SK-N-MC (cell line): ENCODE data around the gene ALS2CL.

Source experiments
- DNase-seq: peaks from one replicate; pipeline ENCODE4 v3.0.0-alpha.2; 2011; ENCODE audit warnings: low read depth, low spot score
- H3K27ac ChIP-seq: fragments of 200-600 bp; sonication (generic); 2 replicates; pipeline ENCODE4 v1.5.1; 2016; ENCODE audit warnings: mixed run types
- H3K36me3 ChIP-seq: fragments of 200-600 bp; sonication (generic); 2 replicates; pipeline ENCODE4 v1.6.1; 2017; ENCODE audit warnings: antibody characterized with exemption, low read length, mixed read lengths; ENCODE audit not compliant: insufficient read depth
- H3K4me3 ChIP-seq: fragments of 200-600 bp; sonication (generic); 2 replicates; pipeline ENCODE4 v1.5.1; 2016
- H3K9ac ChIP-seq: fragments of 200-600 bp; sonication (generic); 2 replicates; pipeline ENCODE4 v1.8.0; 2017; ENCODE audit warnings: mixed run types, mixed read lengths; ENCODE audit not compliant: insufficient read length
- H3K9me3 ChIP-seq: fragments of 200-600 bp; sonication (generic); 2 replicates; pipeline ENCODE4 v1.6.1; 2017; ENCODE audit warnings: low read depth, mild to moderate bottlenecking, antibody characterized with exemption, low read length, moderate library complexity, mixed read lengths
- EZH2 ChIP-seq: fragments of 200-600 bp; sonication (generic); IDR thresholded peaks from one replicate; pipeline ENCODE4 v1.6.1; 2017; ENCODE audit warnings: antibody characterized with exemption
- FOXP2 ChIP-seq: optimal IDR thresholded peaks from 2 replicates; pipeline ENCODE3; 2011; ENCODE audit warnings: mild to moderate bottlenecking, moderate library complexity; ENCODE audit not compliant: insufficient read depth; ENCODE audit errors: extremely low read length, control extremely low read depth
- POLR2AphosphoS5 ChIP-seq: IDR thresholded peaks from 2 replicates; pipeline ENCODE4 v1.6.1; 2012; ENCODE audit warnings: mild to moderate bottlenecking, low read depth, low read length, borderline replicate concordance

ALS2CL gene

DNA sequence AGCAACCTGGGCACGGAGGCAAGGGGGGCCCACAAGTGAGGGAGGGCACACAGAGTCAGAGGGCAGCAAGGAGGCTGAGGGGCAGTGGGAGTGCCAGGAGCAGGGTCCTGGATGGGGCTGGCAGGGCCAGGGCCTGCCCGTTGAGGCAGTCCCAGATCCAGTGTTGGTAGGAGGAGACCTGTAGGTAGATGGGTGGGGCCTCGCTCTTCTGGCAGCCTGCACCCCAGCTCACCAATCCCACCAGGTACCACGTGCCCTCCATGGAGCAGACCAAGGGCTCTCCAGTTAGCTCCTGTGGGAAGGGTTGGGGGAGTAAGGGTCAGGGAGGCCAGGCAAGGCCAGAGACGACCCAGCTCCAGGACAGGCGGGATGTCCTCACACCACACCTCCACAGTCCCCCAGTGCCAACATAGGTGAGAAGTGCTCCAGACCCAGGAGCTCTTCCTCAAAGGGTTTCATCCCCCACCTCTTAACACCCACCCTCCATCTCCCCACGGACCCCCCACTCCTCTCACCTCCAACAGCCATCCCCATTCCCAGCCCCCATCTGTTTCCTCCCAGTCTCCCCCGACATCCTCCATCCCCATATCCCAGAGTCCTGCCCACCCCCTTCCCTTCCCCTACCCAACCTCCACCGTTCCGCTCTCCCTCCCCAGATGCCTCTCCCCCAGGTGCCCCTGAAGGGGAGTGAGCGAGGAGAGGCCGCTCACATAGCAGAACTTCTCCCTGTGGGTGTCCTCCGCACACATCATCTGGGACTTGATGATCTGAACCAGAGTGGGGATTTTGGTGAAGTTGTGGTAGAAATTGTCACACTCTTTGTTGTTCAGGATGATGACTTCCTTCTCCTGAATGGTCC lies 18.9 kb upstream of the ALS2CL start:
- H3K36me3 ChIP-seq = no peaks in the 10 kb centered on the region
- TF ChIP-seq FOXP2 = no peak
- no peak for TF ChIP-seq EZH2
- TF ChIP-seq POLR2AphosphoS5 = no peak
- H3K4me3 ChIP-seq = no peak overlapping the region
- no peaks in the 10 kb centered on the region for H3K9me3 ChIP-seq
- no peak for DNase-seq
- no peak overlapping the region for H3K27ac ChIP-seq
- H3K9ac ChIP-seq = no peak overlapping the region

GRCh38 chr3:46711760-46712159 lies 18.3 kb upstream of the ALS2CL start:
- DNase-seq = no peak
- TF ChIP-seq EZH2 (no peak), FOXP2 (no peak), POLR2AphosphoS5 (no peak)
- Histone ChIP-seq H3K36me3 (no peaks in the 10 kb centered on the region), H3K9me3 (no peaks in the 10 kb centered on the region), H3K4me3 (no peak overlapping the region), H3K9ac (no peak overlapping the region), H3K27ac (no peak overlapping the region)

GRCh38 chr3:46711305-46711704 lies 17.8 kb upstream of the ALS2CL start:
- no peak overlapping the region for H3K9ac ChIP-seq
- no peaks in the 10 kb centered on the region for H3K9me3 ChIP-seq
- no peak overlapping the region for H3K27ac ChIP-seq
- DNase-seq = no peak
- no peak for TF ChIP-seq POLR2AphosphoS5
- no peak for TF ChIP-seq FOXP2
- TF ChIP-seq EZH2 = no peak
- no peak overlapping the region for H3K4me3 ChIP-seq
- H3K36me3 ChIP-seq = no peaks in the 10 kb centered on the region

DNA sequence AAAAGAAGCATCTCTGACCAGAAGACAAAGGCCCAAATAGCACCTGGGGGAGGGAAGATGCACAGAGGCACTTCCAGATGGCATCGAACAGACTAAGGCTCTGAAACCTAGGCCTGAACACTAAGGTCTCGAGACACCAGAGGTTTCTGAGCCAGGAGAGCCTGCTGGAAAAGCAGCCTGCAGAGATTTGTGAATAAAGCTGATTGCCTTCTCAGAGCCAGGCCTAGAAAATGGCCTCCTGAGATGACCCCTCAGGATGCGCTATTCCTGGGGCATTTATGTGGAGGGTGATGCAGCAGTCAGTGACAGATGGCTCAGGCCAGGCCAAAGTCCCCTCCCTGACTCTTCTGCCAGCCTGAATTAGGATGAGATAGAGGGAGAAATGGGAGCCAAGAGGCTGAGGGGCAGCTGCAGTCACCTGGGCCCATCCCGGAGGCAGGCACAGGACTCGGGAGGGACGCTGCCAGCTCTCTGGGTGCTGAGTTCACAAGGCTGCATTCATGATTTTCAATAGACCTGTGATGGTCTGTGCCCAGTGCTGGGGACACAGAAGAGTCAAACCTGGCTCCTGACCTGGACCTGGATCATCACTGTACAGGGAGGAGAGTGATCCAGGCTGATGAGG lies 17.3 kb upstream of the ALS2CL start:
- Histone ChIP-seq H3K27ac (no peak overlapping the region), H3K9ac (no peak overlapping the region), H3K9me3 (no peaks in the 10 kb centered on the region), H3K36me3 (no peaks in the 10 kb centered on the region), H3K4me3 (no peak overlapping the region)
- TF ChIP-seq FOXP2 = no peak
- TF ChIP-seq POLR2AphosphoS5 = no peak
- TF ChIP-seq EZH2 = no peak
- no peak for DNase-seq

GRCh38 chr3:46710229-46710628 lies 16.8 kb upstream of the ALS2CL start:
- no peak overlapping the region for H3K9ac ChIP-seq
- no peak for TF ChIP-seq EZH2
- TF ChIP-seq FOXP2 = no peak
- no peak for TF ChIP-seq POLR2AphosphoS5
- no peak overlapping the region for H3K27ac ChIP-seq
- H3K9me3 ChIP-seq = no peaks in the 10 kb centered on the region
- H3K36me3 ChIP-seq = no peaks in the 10 kb centered on the region
- DNase-seq = no peak
- H3K4me3 ChIP-seq = no peak overlapping the region

GRCh38 chr3:46709721-46710120 lies 16.2 kb upstream of the ALS2CL start:
- Histone ChIP-seq H3K9me3 (no peaks in the 10 kb centered on the region), H3K27ac (no peak overlapping the region), H3K36me3 (no peaks in the 10 kb centered on the region), H3K9ac (no peak overlapping the region), H3K4me3 (no peak overlapping the region)
- no peak for DNase-seq
- no peak for TF ChIP-seq FOXP2
- TF ChIP-seq EZH2 = no peak
- no peak for TF ChIP-seq POLR2AphosphoS5

DNA sequence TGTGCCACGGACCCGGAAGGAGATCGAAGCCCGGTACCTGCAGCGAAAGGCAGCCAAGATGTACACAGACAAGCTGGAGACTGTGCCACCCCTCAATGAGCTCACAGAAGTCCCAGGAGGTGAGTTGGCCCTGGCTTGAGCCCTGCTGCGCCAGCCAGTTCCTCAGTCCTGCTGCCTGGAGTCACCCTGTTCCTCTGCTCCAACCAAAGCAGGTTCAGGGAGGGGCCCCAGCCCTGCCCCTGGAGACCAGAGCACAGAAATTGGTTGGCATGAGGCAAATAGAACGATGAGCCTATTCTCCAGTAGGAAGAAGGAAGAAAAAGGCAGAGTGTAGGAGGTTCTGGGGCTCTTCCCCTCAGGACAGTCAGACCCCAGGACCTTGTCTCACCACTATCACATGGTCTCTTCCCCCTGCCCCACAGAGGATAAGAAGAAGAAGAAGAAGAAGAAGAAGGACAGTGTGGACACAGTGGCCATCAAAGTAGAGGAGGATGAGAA lies 15.7 kb upstream of the ALS2CL start:
- H3K36me3 ChIP-seq = no peaks in the 10 kb centered on the region
- DNase-seq = no peak
- TF ChIP-seq POLR2AphosphoS5 (no peak), EZH2 (no peak), FOXP2 (no peak)
- H3K27ac ChIP-seq = no peak overlapping the region
- H3K9me3 ChIP-seq = no peaks in the 10 kb centered on the region
- no peak overlapping the region for H3K4me3 ChIP-seq
- no peak overlapping the region for H3K9ac ChIP-seq

- Histone ChIP-seq H3K9me3 (no peaks in the 10 kb centered on the region), H3K9ac (no peak overlapping the region), H3K27ac (no peak overlapping the region), H3K36me3 (no peaks in the 10 kb centered on the region), H3K4me3 (no peak overlapping the region)
- DNase-seq = no peak
- TF ChIP-seq FOXP2 (no peak), EZH2 (no peak), POLR2AphosphoS5 (no peak)
Observed at GRCh38 chr3:46708401-46709156, 15.1 kb upstream of the ALS2CL start.
